Bronchial epithelial cell (primary cell): ENCODE data around the gene HCRTR2. TPM values are rescaled to one million over a fixed set of nuclear protein-coding genes. Genes with fewer than 3 reads are reported as not detected.

Experiments used
- DNase-seq: peaks from one replicate; pipeline ENCODE4 v3.0.0-alpha.2; 2010; ENCODE audit warnings: low read depth
- FAIRE-seq: peaks from 2 replicates; lab custom pipeline; 2011; peaks lifted over from hg19 to GRCh38; lab: Jason Lieb, UNC
- H3K27me3 ChIP-seq: 2 replicates; pipeline ENCODE4 v1.5.1; 2011; ENCODE audit warnings: low read length; ENCODE audit not compliant: control insufficient read depth, insufficient read depth
- H3K36me3 ChIP-seq: 2 replicates; pipeline ENCODE4 v1.5.1; 2011; ENCODE audit warnings: low read length; ENCODE audit not compliant: control insufficient read depth, insufficient read depth
- H3K4me3 ChIP-seq: 2 replicates; pipeline ENCODE4 v1.5.1; 2011; ENCODE audit warnings: mild to moderate bottlenecking, low read depth, low read length, control low read depth
- total RNA-seq: library from RNA; depleted of rRNA; stranded (reverse); fragments of >200 nt; gene quantifications from 2 replicates; pipeline ENCODE4 v1.2.1, GENCODE V29; 2014
- TF ChIP-seq, protein P1 (sequence below): IDR thresholded peaks from 2 replicates; pipeline ENCODE4 v1.5.1; 2011; ENCODE audit warnings: mild to moderate bottlenecking, moderate library complexity, low read length, control low read depth, inconsistent platforms; ENCODE audit not compliant: insufficient read depth, severe bottlenecking

The HCRTR2 gene
- total RNA-seq, 1 donor from 2014 or later, result not detected

DNA sequence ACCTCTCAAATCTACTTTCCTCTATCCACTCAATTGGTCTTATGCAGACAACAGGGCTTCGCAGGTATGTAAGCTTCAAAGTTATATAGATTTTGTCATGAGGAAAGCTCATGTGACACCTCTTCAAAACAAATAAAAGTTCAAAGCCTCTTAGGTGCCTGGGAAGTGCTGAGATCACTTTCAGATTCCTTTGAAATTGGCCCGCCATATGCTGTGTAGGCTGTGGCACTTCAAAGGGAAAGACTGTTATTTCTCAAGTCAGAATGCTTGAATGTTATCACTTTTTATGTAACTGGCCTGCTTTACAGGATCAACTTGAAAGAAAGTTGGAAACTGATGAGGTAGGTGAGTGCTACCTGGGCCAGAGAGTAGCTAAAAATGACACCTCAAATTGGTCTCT lies 85.9 kb downstream of the HCRTR2 start:
- Histone ChIP-seq H3K36me3 (no peaks in the 10 kb centered on the region), H3K27me3 (no peaks in the 10 kb centered on the region), H3K4me3 (no peak overlapping the region)
- no peak for FAIRE-seq
- TF ChIP-seq, protein P1, sequence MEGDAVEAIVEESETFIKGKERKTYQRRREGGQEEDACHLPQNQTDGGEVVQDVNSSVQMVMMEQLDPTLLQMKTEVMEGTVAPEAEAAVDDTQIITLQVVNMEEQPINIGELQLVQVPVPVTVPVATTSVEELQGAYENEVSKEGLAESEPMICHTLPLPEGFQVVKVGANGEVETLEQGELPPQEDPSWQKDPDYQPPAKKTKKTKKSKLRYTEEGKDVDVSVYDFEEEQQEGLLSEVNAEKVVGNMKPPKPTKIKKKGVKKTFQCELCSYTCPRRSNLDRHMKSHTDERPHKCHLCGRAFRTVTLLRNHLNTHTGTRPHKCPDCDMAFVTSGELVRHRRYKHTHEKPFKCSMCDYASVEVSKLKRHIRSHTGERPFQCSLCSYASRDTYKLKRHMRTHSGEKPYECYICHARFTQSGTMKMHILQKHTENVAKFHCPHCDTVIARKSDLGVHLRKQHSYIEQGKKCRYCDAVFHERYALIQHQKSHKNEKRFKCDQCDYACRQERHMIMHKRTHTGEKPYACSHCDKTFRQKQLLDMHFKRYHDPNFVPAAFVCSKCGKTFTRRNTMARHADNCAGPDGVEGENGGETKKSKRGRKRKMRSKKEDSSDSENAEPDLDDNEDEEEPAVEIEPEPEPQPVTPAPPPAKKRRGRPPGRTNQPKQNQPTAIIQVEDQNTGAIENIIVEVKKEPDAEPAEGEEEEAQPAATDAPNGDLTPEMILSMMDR, result no peak
- no peak for DNase-seq

DNA sequence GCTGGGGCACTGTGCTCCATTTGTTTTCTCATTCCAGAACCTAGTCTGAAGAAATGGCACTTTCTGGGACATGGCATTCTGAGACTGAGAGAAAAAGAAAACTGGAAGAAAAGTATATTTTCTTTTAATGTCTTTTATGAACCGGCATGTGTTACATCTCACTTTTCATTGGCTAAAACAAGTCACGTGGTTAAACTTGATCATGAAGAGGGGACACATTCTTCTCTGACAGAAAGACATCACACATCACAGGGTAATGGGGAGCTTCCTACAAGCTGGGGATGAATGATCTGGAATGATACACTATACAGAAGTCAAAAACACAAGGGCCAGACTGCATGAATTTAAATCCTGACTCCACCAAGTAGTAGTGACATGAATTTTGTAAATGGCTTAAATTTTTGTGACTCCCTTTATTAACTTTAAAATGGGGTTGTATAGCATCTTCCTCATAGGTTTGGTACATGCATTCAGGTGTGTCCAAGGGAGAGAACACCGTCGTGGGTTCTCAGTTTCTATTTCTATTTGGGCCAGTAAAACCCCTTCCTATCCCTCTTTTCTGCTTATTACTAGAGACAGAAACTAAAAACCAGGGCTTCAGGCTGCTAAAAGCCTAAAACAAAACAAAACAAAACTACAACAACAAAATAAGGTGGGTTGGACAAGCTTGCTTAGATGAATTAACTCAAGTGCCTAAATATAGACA lies 91.2 kb downstream of the HCRTR2 start:
- Histone ChIP-seq H3K36me3 (no peaks in the 10 kb centered on the region), H3K27me3 (no peaks in the 10 kb centered on the region), H3K4me3 (no peak overlapping the region)
- DNase-seq (no peak), FAIRE-seq (no peak)
- TF ChIP-seq, protein P1, result no peak

DNA sequence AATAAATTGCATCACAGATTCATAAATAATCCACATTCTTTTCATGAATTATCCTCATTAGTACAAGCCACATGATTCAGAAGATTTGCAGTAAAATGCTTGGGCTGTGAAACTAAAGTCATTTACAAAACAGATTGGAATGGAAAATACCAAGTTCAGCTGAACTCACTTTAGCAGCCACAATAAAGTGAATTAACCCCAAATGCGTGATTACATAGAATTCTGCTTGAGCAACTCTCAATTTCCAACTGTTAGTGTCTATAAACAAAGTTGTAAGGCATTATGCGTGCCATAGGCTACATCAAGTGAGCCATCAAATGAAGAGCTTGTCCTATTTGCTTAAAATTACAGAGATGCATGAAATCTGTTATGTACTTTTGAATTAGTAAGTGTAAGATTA lies 92.6 kb downstream of the HCRTR2 start:
- no peak for FAIRE-seq
- TF ChIP-seq, protein P1, result no peak

DNA sequence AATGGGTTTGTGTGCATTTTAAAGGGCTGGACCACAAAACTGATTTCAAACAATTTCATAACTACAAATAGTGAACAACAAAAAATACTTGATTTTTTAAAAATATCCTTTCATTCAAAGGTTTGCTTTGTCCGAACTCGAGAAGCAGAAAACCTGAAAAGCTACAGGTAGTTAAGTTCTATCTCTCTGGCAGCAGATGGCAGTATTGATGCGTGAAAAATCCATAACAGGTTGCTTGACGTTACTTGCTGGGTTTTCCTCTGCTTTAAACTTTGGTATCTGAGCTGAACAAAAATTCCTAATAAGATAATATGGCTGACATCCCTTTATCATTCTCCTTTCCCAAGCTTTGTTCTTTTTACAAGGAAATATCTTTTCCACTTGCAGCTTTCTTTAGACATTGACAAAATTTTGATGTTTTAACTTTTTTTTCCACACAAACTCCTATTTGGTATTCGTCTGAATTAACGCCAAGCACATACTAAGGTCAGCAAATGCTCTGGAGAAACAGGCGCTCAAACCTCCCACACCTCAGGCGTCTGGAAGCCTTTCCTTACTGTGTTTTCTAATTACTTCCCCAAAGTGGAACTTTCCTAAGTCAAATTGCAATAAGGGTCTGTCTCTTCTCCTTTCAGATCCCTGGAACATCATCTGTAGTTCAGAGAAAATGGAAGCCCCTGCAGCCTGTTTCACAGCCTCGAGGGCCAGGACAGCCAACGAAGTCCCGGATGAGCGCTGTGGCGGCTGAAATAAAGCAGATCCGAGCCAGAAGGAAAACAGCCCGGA lies 102.6 kb downstream of the HCRTR2 start:
- H3K27me3 ChIP-seq, result no peaks in the 10 kb centered on the region
- TF ChIP-seq, protein P1, result peak; percentile 64
- H3K36me3 ChIP-seq, result no peaks in the 10 kb centered on the region
- H3K4me3 ChIP-seq, result no peak overlapping the region
- no peak for FAIRE-seq
- peak; percentile 56 for DNase-seq

More for the DNA sequence above, 92.6 kb downstream of the HCRTR2 start:
- no peak overlapping the region for H3K4me3 ChIP-seq
- no peaks in the 10 kb centered on the region for H3K27me3 ChIP-seq
- DNase-seq, result no peak
- no peaks in the 10 kb centered on the region for H3K36me3 ChIP-seq

DNA sequence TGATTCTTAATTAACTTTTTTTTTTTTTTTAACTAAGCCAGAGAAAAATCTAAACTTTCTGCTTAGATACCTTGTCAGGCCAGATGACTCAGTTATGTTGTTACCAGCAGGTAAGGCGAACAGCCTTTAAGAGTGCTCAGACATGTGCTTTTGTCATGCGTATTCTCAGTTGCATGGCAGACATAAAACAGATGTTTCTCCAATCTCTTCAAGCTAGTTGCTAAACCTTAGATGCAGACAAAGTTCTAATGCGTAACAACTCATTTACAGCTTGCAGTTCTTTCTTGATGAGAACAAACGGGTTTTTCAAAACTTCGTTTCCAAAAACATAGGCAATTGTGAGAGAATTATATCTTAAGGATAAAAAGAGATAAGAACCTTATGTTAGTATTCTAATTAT lies 103.3 kb downstream of the HCRTR2 start:
- FAIRE-seq (no peak), DNase-seq (no peak)
- TF ChIP-seq, protein P1, result no peak
- no peaks in the 10 kb centered on the region for H3K27me3 ChIP-seq
- no peak overlapping the region for H3K4me3 ChIP-seq
- H3K36me3 ChIP-seq, result no peaks in the 10 kb centered on the region
